GM13977 (cell line): Measurements from ENCODE around the gene ARHGEF10L.

Experiments used
- DNase-seq: peaks from one replicate; pipeline ENCODE4 v3.0.0; 2012; ENCODE audit warnings: low spot score
- CTCF ChIP-seq: IDR thresholded peaks from 2 replicates; pipeline ENCODE4 v1.5.1; 2012; ENCODE audit warnings: mild to moderate bottlenecking, control low read depth; ENCODE audit not compliant: insufficient read depth; ENCODE audit errors: extremely low read depth, missing control alignments
- in situ Hi-C: fragments of 300-500 bp; cut with MboI; formaldehyde crosslinking; loops from one replicate; pipeline ENCODE4 v1.12.0; 2022; ENCODE audit warnings: low sequenced_read_pairs, low pct_unique_long_range_greater_than_20kb, mixed read lengths, inconsistent platforms; ENCODE audit not compliant: unreplicated experiment

The ARHGEF10L gene

GRCh38 chr1:17594690-17595601 is 55.4 kb downstream of the ARHGEF10L start:
- in situ Hi-C loops = no loop called here
- no peak for DNase-seq
- TF ChIP-seq CTCF = no peak

DNA sequence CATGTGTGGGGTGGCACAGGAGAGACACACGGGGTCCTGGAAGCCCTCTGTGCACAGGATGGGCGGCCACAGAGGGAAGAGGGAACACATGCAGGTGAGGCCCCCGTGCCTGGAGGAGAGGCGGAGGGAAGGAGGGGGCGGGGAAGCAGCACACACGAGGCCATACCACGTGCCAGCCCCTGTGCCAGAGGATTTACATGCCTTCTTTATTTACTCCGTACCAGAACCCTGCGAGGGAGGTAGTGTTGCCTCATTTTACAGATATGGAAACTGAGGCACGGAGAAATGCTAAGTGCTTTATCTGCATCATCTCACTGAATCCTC is 56.1 kb downstream of the ARHGEF10L start:
- in situ Hi-C loops = no loop called here
- TF ChIP-seq CTCF = no peak
- no peak for DNase-seq

DNA sequence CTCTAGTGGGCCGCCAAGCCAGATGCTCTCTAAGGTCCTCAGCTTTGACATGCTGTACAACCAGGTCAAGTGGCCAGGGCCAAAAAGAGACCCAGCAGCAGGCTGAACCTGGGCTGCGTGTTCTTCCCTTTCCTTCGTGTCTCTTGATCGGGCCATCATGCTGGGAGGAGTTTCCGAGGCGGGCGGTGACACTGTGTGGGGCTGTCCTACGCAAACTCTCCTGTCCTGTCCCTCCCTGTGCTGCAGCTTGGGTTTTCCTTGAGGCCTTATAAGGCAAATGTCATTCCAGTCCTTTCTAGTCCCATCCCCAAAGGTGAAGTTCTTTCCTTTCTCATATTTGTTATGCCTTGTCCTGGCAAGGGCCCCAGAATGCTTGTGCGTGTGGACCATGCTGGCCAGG is 56.7 kb downstream of the ARHGEF10L start:
- DNase-seq = no peak
- TF ChIP-seq CTCF = no peak
- in situ Hi-C loops = no loop called here

GRCh38 chr1:17596651-17597509 is 57.4 kb downstream of the ARHGEF10L start:
- no peak for DNase-seq
- TF ChIP-seq CTCF = no peak
- in situ Hi-C loops = no loop called here

- in situ Hi-C loops = no loop called here
- no peak for DNase-seq
- TF ChIP-seq CTCF = no peak
These were observed 58.2 kb downstream of the ARHGEF10L start for GRCh38 chr1:17597651-17598050.

GRCh38 chr1:17598251-17598650 is 58.8 kb downstream of the ARHGEF10L start:
- in situ Hi-C loops = no loop called here
- DNase-seq = no peak
- TF ChIP-seq CTCF = no peak
